ENCODE data around the gene MYO1C. TPM values are rescaled to one million over a fixed set of nuclear protein-coding genes. Genes with fewer than 3 reads are reported as not detected.
A peak's percentile ranks its signal among the peaks of the same experiment; 100 is the strongest.

MYO1C gene
- 113 and 190 TPM in 2 replicates for total RNA-seq
- 164 and 180 TPM in 2 replicates for polyA plus RNA-seq
- 224 and 226 TPM in 2 replicates for polyA plus RNA-seq (2012)
- polyA minus RNA-seq (ENCODE audit: low replicate concordance) = 842 and 992 TPM in 2 replicates

- peaks cover 23% of the 10 kb centered on the region for H3K79me2 ChIP-seq (ENCODE audit: control insufficient read depth, insufficient read depth, low read length)
- H3K9ac ChIP-seq (ENCODE audit: insufficient read depth, low read length) = peak within 1 kb of the TSS; percentile 59
- H3K27ac ChIP-seq (ENCODE audit: insufficient read depth, low read length) = peak within 1 kb of the TSS; percentile 61
- TF ChIP-seq CTCF (conservative IDR thresholded peaks at IDR 0.05 in 1 of 2, IDR thresholded peaks at IDR 0.05 in 1 of 2; ENCODE audit: low read depth in 1 of 2, low read length in 2 of 2) (no peak), EZH2 (IDR thresholded peaks at IDR 0.05; ENCODE audit: low read length, missing control alignments) (no peak)
- peak within 1 kb of the TSS; percentile 30 to 66 (median 50) for H3K4me3 ChIP-seq (replicated peaks in 1 of 4; ENCODE audit: control extremely low read depth in 1 of 4, insufficient read depth in 1 of 4, low read depth in 3 of 4, low read length in 4 of 4)
- H3K9me3 ChIP-seq (ENCODE audit: control insufficient read depth, insufficient read depth, low read depth, low read length) = no peaks in the 10 kb centered on the region
- peaks cover 10% of the 10 kb centered on the region for H3K4me1 ChIP-seq (ENCODE audit: control insufficient read depth, extremely low read depth, insufficient read depth, low read length)
- H3K27me3 ChIP-seq (ENCODE audit: control insufficient read depth, insufficient read depth, low read length) = no peaks in the 10 kb centered on the region
- H3K4me2 ChIP-seq (ENCODE audit: extremely low read depth, insufficient read depth, low read length) = peak within 1 kb of the TSS; percentile 86
- H4K20me1 ChIP-seq (ENCODE audit: control insufficient read depth, extremely low read depth, insufficient read depth, low read length) = no peaks in the 10 kb centered on the region
- H3K36me3 ChIP-seq (ENCODE audit: control insufficient read depth, insufficient read depth, low read length) = peaks cover 6% of the 10 kb centered on the region
- DNase-seq (ENCODE audit: low read depth in 2 of 2) = no peak
- peak within 1 kb of the TSS; percentile 5 for H2AFZ ChIP-seq (ENCODE audit: low read length)
Observed at GRCh38 chr17:1492249-1493206, at the start of gene MYO1C. MYO1C (minus strand) TSS chr17:1492686; CDS start chr17:1492487, 199 bp downstream.

- H3K9me3 ChIP-seq (ENCODE audit: control insufficient read depth, insufficient read depth, low read depth, low read length) = no peaks in the 10 kb centered on the region
- H4K20me1 ChIP-seq (ENCODE audit: control insufficient read depth, extremely low read depth, insufficient read depth, low read length) = no peaks in the 10 kb centered on the region
- H3K27me3 ChIP-seq (ENCODE audit: control insufficient read depth, insufficient read depth, low read length) = no peaks in the 10 kb centered on the region
- no peak for TF ChIP-seq EZH2 (IDR thresholded peaks at IDR 0.05; ENCODE audit: low read length, missing control alignments)
- TF ChIP-seq CTCF (conservative IDR thresholded peaks at IDR 0.05 in 1 of 2, IDR thresholded peaks at IDR 0.05 in 1 of 2; ENCODE audit: low read depth in 1 of 2, low read length in 2 of 2) = no peak
- DNase-seq (ENCODE audit: low read depth in 2 of 2) = no peak
- H3K27ac ChIP-seq (ENCODE audit: insufficient read depth, low read length) = no peak overlapping the region
- H3K9ac ChIP-seq (ENCODE audit: insufficient read depth, low read length) = no peak overlapping the region
- H3K4me2 ChIP-seq (ENCODE audit: extremely low read depth, insufficient read depth, low read length) = no peak overlapping the region
- no peaks in the 10 kb centered on the region for H3K4me1 ChIP-seq (ENCODE audit: control insufficient read depth, extremely low read depth, insufficient read depth, low read length)
- no peaks in the 10 kb centered on the region for H3K79me2 ChIP-seq (ENCODE audit: control insufficient read depth, insufficient read depth, low read length)
- H2AFZ ChIP-seq (ENCODE audit: low read length) = no peak overlapping the region
- no peak overlapping the region for H3K4me3 ChIP-seq (replicated peaks in 1 of 4; ENCODE audit: control extremely low read depth in 1 of 4, insufficient read depth in 1 of 4, low read depth in 3 of 4, low read length in 4 of 4)
- peaks cover 4% of the 10 kb centered on the region for H3K36me3 ChIP-seq (ENCODE audit: control insufficient read depth, insufficient read depth, low read length)
Observed at GRCh38 chr17:1541367-1541904, 49.0 kb upstream of the MYO1C start.

DNA sequence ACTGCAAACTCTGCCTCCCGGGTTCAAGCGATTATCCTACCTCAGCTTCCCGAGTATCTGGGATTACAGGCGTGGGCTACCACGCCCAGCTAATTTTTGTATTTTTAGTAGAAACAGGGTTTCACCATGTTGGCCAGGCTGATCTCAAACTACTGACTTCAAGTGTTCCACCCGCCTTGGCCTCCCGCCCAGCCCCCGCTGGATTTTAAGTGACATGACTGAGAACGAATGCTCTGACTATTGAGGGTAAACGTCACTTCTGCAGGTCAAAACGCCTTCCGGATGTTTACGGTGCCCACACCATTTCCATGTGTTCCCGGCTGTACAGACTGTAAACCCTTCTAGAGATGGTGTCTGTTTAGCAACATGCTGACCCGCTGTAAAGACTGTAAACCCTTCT is 47.3 kb upstream of the MYO1C start:
- no peaks in the 10 kb centered on the region for H4K20me1 ChIP-seq (ENCODE audit: control insufficient read depth, extremely low read depth, insufficient read depth, low read length)
- no peaks in the 10 kb centered on the region for H3K27me3 ChIP-seq (ENCODE audit: control insufficient read depth, insufficient read depth, low read length)
- H3K9ac ChIP-seq (ENCODE audit: insufficient read depth, low read length) = no peak overlapping the region
- H3K27ac ChIP-seq (ENCODE audit: insufficient read depth, low read length) = no peak overlapping the region
- peaks cover 7% of the 10 kb centered on the region for H3K36me3 ChIP-seq (ENCODE audit: control insufficient read depth, insufficient read depth, low read length)
- no peaks in the 10 kb centered on the region for H3K4me1 ChIP-seq (ENCODE audit: control insufficient read depth, extremely low read depth, insufficient read depth, low read length)
- DNase-seq (ENCODE audit: low read depth in 2 of 2) = no peak
- no peak overlapping the region for H3K4me2 ChIP-seq (ENCODE audit: extremely low read depth, insufficient read depth, low read length)
- no peaks in the 10 kb centered on the region for H3K9me3 ChIP-seq (ENCODE audit: control insufficient read depth, insufficient read depth, low read depth, low read length)
- TF ChIP-seq EZH2 (IDR thresholded peaks at IDR 0.05; ENCODE audit: low read length, missing control alignments) = no peak
- no peak for TF ChIP-seq CTCF (conservative IDR thresholded peaks at IDR 0.05 in 1 of 2, IDR thresholded peaks at IDR 0.05 in 1 of 2; ENCODE audit: low read depth in 1 of 2, low read length in 2 of 2)
- no peak overlapping the region for H3K4me3 ChIP-seq (replicated peaks in 1 of 4; ENCODE audit: control extremely low read depth in 1 of 4, insufficient read depth in 1 of 4, low read depth in 3 of 4, low read length in 4 of 4)
- H3K79me2 ChIP-seq (ENCODE audit: control insufficient read depth, insufficient read depth, low read length) = no peaks in the 10 kb centered on the region
- no peak overlapping the region for H2AFZ ChIP-seq (ENCODE audit: low read length)
